Measurements from ENCODE around the gene SASS6. TPM values are rescaled to one million over a fixed set of nuclear protein-coding genes. Genes with fewer than 3 reads are reported as not detected.

The SASS6 gene
- total and polyA plus RNA-seq, 4 donors, result 0.88 to 2.5 (median 1.9) TPM

- intact Hi-C loops (cut with DNase I), result loop anchor here (10.0 kb wide), 3 partner anchors 134 to 764 kb away; partner anchors contain the start of genes EXTL2 (in 1 of the 2), RTCA (in 1 of the 2) and SLC30A7 (in 1 of the 2)
- DNase-seq, result no peak
- peaks cover 0 to 2% of the 10 kb centered on the region in 2 donors for H3K4me1 ChIP-seq (ENCODE audit: control insufficient read depth in 1 of 2, insufficient read depth in 2 of 2, low read length in 2 of 2)
- WGBS, 2 donors, result 91 to 92% methylated on average over 5 of the region's 5 CpGs
- H3K36me3 ChIP-seq (ENCODE audit: control insufficient read depth in 1 of 2, insufficient read depth in 2 of 2, low read length in 1 of 2), result no peaks in the 10 kb centered on the region
- no peaks in the 10 kb centered on the region for H3K9me3 ChIP-seq (ENCODE audit: control insufficient read depth, low read length)
- no peak for ATAC-seq (ENCODE audit: low FRiP score)
- no peaks in the 10 kb centered on the region for H3K27me3 ChIP-seq (ENCODE audit: control insufficient read depth in 1 of 2, insufficient read depth in 2 of 2, low read length in 1 of 2)
- H3K4me3 ChIP-seq (ENCODE audit: low read length in 2 of 2), result no peak overlapping the region
- H3K27ac ChIP-seq (ENCODE audit: low read depth in 1 of 2, low read length in 2 of 2), result no peak overlapping the region
Measured at GRCh38 chr1:100130552-100131077, 2.1 kb downstream of the SASS6 start.

- ATAC-seq (ENCODE audit: low FRiP score), result no peak
- intact Hi-C loops (cut with DNase I), result no loop called here
- Histone ChIP-seq H3K4me3 (ENCODE audit: low read length in 2 of 2) (no peak overlapping the region), H3K27me3 (ENCODE audit: control insufficient read depth in 1 of 2, insufficient read depth in 2 of 2, low read length in 1 of 2) (no peaks in the 10 kb centered on the region), H3K36me3 (ENCODE audit: control insufficient read depth in 1 of 2, insufficient read depth in 2 of 2, low read length in 1 of 2) (no peaks in the 10 kb centered on the region), H3K27ac (ENCODE audit: low read depth in 1 of 2, low read length in 2 of 2) (no peak overlapping the region), H3K9me3 (ENCODE audit: control insufficient read depth, low read length) (no peaks in the 10 kb centered on the region), H3K4me1 (ENCODE audit: control insufficient read depth in 1 of 2, insufficient read depth in 2 of 2, low read length in 2 of 2) (no peaks in the 10 kb centered on the region)
- WGBS, 2 donors, result 82 to 86% methylated on average over 1 of the region's 1 CpG
- DNase-seq, result no peak
Measured at GRCh38 chr1:100127226-100127625, 5.5 kb downstream of the SASS6 start.

- Histone ChIP-seq H3K27ac (ENCODE audit: low read depth in 1 of 2, low read length in 2 of 2) (no peak overlapping the region), H3K9me3 (ENCODE audit: control insufficient read depth, low read length) (no peaks in the 10 kb centered on the region), H3K36me3 (ENCODE audit: control insufficient read depth in 1 of 2, insufficient read depth in 2 of 2, low read length in 1 of 2) (peaks cover 0 to 3% of the 10 kb centered on the region in 2 donors), H3K4me1 (ENCODE audit: control insufficient read depth in 1 of 2, insufficient read depth in 2 of 2, low read length in 2 of 2) (no peaks in the 10 kb centered on the region), H3K27me3 (ENCODE audit: control insufficient read depth in 1 of 2, insufficient read depth in 2 of 2, low read length in 1 of 2) (no peaks in the 10 kb centered on the region), H3K4me3 (ENCODE audit: low read length in 2 of 2) (no peak overlapping the region)
- WGBS, 2 donors, result 71 to 78% methylated on average over 1 of the region's 1 CpG
- no peak for ATAC-seq (ENCODE audit: low FRiP score)
- intact Hi-C loops (cut with DNase I), result no loop called here
- DNase-seq, result no peak
Measured at GRCh38 chr1:100122177-100122576, 10.6 kb downstream of the SASS6 start.

- no peak for DNase-seq
- no peak for ATAC-seq (ENCODE audit: low FRiP score)
- Histone ChIP-seq H3K27ac (ENCODE audit: low read depth in 1 of 2, low read length in 2 of 2) (no peak overlapping the region), H3K36me3 (ENCODE audit: control insufficient read depth in 1 of 2, insufficient read depth in 2 of 2, low read length in 1 of 2) (peaks cover 0 to 3% of the 10 kb centered on the region in 2 donors), H3K27me3 (ENCODE audit: control insufficient read depth in 1 of 2, insufficient read depth in 2 of 2, low read length in 1 of 2) (no peaks in the 10 kb centered on the region), H3K4me3 (ENCODE audit: low read length in 2 of 2) (no peak overlapping the region), H3K9me3 (ENCODE audit: control insufficient read depth, low read length) (no peaks in the 10 kb centered on the region), H3K4me1 (ENCODE audit: control insufficient read depth in 1 of 2, insufficient read depth in 2 of 2, low read length in 2 of 2) (no peaks in the 10 kb centered on the region)
- intact Hi-C loops (cut with DNase I), result no loop called here
- WGBS, 2 donors, result 97 to 98% methylated on average over 4 of the region's 4 CpGs
Measured at GRCh38 chr1:100115524-100115923, 17.2 kb downstream of the SASS6 start.

- intact Hi-C loops (cut with DNase I), result no loop called here
- ATAC-seq (ENCODE audit: low FRiP score), result no peak
Measured at GRCh38 chr1:100109554-100110066, 23.1 kb downstream of the SASS6 start.

GRCh38 chr1:100107696-100108095 is 25.0 kb downstream of the SASS6 start:
- Histone ChIP-seq H3K4me1 (ENCODE audit: control insufficient read depth in 1 of 2, insufficient read depth in 2 of 2, low read length in 2 of 2) (no peaks in the 10 kb centered on the region), H3K36me3 (ENCODE audit: control insufficient read depth in 1 of 2, insufficient read depth in 2 of 2, low read length in 1 of 2) (peaks cover 2 to 4% of the 10 kb centered on the region in 2 donors), H3K27ac (ENCODE audit: low read depth in 1 of 2, low read length in 2 of 2) (no peak overlapping the region), H3K27me3 (ENCODE audit: control insufficient read depth in 1 of 2, insufficient read depth in 2 of 2, low read length in 1 of 2) (no peaks in the 10 kb centered on the region), H3K9me3 (ENCODE audit: control insufficient read depth, low read length) (no peaks in the 10 kb centered on the region), H3K4me3 (ENCODE audit: low read length in 2 of 2) (no peak overlapping the region)
- ATAC-seq (ENCODE audit: low FRiP score), result no peak
- DNase-seq, result no peak
- intact Hi-C loops (cut with DNase I), result no loop called here
- WGBS, 2 donors, result 84 to 88% methylated on average over 4 of the region's 4 CpGs

More at GRCh38 chr1:100109554-100110066, 23.1 kb downstream of the SASS6 start:
- Histone ChIP-seq H3K36me3 (ENCODE audit: control insufficient read depth in 1 of 2, insufficient read depth in 2 of 2, low read length in 1 of 2) (peaks cover 0 to 2% of the 10 kb centered on the region in 2 donors), H3K27ac (ENCODE audit: low read depth in 1 of 2, low read length in 2 of 2) (no peak overlapping the region), H3K27me3 (ENCODE audit: control insufficient read depth in 1 of 2, insufficient read depth in 2 of 2, low read length in 1 of 2) (no peaks in the 10 kb centered on the region), H3K9me3 (ENCODE audit: control insufficient read depth, low read length) (no peaks in the 10 kb centered on the region), H3K4me3 (ENCODE audit: low read length in 2 of 2) (no peak overlapping the region), H3K4me1 (ENCODE audit: control insufficient read depth in 1 of 2, insufficient read depth in 2 of 2, low read length in 2 of 2) (no peaks in the 10 kb centered on the region)
- no peak for DNase-seq

GRCh38 chr1:100101564-100101963 is 31.2 kb downstream of the SASS6 start:
- Histone ChIP-seq H3K27me3 (ENCODE audit: control insufficient read depth in 1 of 2, insufficient read depth in 2 of 2, low read length in 1 of 2) (no peaks in the 10 kb centered on the region), H3K36me3 (ENCODE audit: control insufficient read depth in 1 of 2, insufficient read depth in 2 of 2, low read length in 1 of 2) (peaks cover 2 to 4% of the 10 kb centered on the region in 2 donors), H3K4me3 (ENCODE audit: low read length in 2 of 2) (no peak overlapping the region), H3K9me3 (ENCODE audit: control insufficient read depth, low read length) (no peaks in the 10 kb centered on the region), H3K4me1 (ENCODE audit: control insufficient read depth in 1 of 2, insufficient read depth in 2 of 2, low read length in 2 of 2) (no peaks in the 10 kb centered on the region), H3K27ac (ENCODE audit: low read depth in 1 of 2, low read length in 2 of 2) (no peak overlapping the region)
- DNase-seq (no peak), ATAC-seq (ENCODE audit: low FRiP score) (no peak)
- intact Hi-C loops (cut with DNase I), result no loop called here
- WGBS, 2 donors, result 66 to 70% methylated on average over 2 of the region's 2 CpGs

- Histone ChIP-seq H3K9me3 (ENCODE audit: control insufficient read depth, low read length) (no peaks in the 10 kb centered on the region), H3K4me1 (ENCODE audit: control insufficient read depth in 1 of 2, insufficient read depth in 2 of 2, low read length in 2 of 2) (no peaks in the 10 kb centered on the region), H3K27me3 (ENCODE audit: control insufficient read depth in 1 of 2, insufficient read depth in 2 of 2, low read length in 1 of 2) (no peaks in the 10 kb centered on the region), H3K4me3 (ENCODE audit: low read length in 2 of 2) (no peak overlapping the region), H3K27ac (ENCODE audit: low read depth in 1 of 2, low read length in 2 of 2) (no peak overlapping the region), H3K36me3 (ENCODE audit: control insufficient read depth in 1 of 2, insufficient read depth in 2 of 2, low read length in 1 of 2) (peaks cover 0 to 4% of the 10 kb centered on the region in 2 donors)
- ATAC-seq (ENCODE audit: low FRiP score), result no peak
- DNase-seq, result no peak
- 2 to 3% methylated on average over 1 of the region's 1 CpG for WGBS, 2 donors
- intact Hi-C loops (cut with DNase I), result no loop called here
Measured at GRCh38 chr1:100100202-100100601, 32.5 kb downstream of the SASS6 start.

GRCh38 chr1:100090471-100090870 is 42.3 kb downstream of the SASS6 start:
- Histone ChIP-seq H3K36me3 (ENCODE audit: control insufficient read depth in 1 of 2, insufficient read depth in 2 of 2, low read length in 1 of 2) (no peaks in the 10 kb centered on the region), H3K4me1 (ENCODE audit: control insufficient read depth in 1 of 2, insufficient read depth in 2 of 2, low read length in 2 of 2) (no peaks in the 10 kb centered on the region), H3K9me3 (ENCODE audit: control insufficient read depth, low read length) (no peaks in the 10 kb centered on the region), H3K27me3 (ENCODE audit: control insufficient read depth in 1 of 2, insufficient read depth in 2 of 2, low read length in 1 of 2) (no peaks in the 10 kb centered on the region), H3K4me3 (ENCODE audit: low read length in 2 of 2) (no peak overlapping the region), H3K27ac (ENCODE audit: low read depth in 1 of 2, low read length in 2 of 2) (no peak overlapping the region)
- DNase-seq (no peak), ATAC-seq (ENCODE audit: low FRiP score) (no peak)
- WGBS, 2 donors, result 94 to 97% methylated on average over 3 of the region's 3 CpGs
- intact Hi-C loops (cut with DNase I), result no loop called here

Data from aorta (tissue), 5 donors.